Activated naive CD4-positive, alpha-beta T cell treated with anti-CD3 and anti-CD28 coated beads, Interleukin-2, amount 50 U/mL, for 24 hours (primary cell): ENCODE data around the gene CELF2.

Source experiments
- H3K27ac Mint-ChIP-seq: one replicate; pipeline ENCODE4 v1.8.0; 2021; ENCODE audit warnings: mild to moderate bottlenecking, mixed read lengths
- H3K27me3 Mint-ChIP-seq: one replicate; pipeline ENCODE4 v1.8.0; 2021; ENCODE audit warnings: mixed read lengths
- H3K36me3 Mint-ChIP-seq: one replicate; pipeline ENCODE4 v1.8.0; 2021; ENCODE audit warnings: mixed read lengths
- H3K4me1 Mint-ChIP-seq: one replicate; pipeline ENCODE4 v1.8.0; 2021; ENCODE audit warnings: mixed read lengths
- H3K4me3 Mint-ChIP-seq: one replicate; pipeline ENCODE4 v1.8.0; 2021; ENCODE audit warnings: mild to moderate bottlenecking, mixed read lengths
- H3K9me3 Mint-ChIP-seq: one replicate; pipeline ENCODE4 v1.8.0; 2021; ENCODE audit warnings: mixed read lengths

Gene CELF2

DNA sequence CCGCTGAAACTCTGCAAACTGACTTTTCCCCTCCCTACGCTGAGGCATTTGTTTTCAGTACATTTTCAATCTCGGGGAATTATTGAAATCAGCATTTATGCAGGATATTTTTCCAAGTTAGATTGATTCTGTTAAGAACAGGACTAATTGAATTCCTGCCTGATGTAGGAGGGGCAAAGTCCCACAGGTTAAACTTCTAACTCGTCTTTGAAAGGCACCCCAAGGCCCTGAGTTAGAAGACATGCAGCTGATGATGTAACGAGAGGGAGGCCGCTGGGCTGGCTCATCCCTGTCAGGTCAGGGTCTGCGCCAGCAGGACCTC lies 253.1 kb downstream of the CELF2 start:
- Mint-ChIP-seq H3K36me3 (peaks cover 19% of the 10 kb centered on the region), H3K4me1 (peaks cover 61% of the 10 kb centered on the region), H3K9me3 (no peaks in the 10 kb centered on the region), H3K4me3 (no peak overlapping the region), H3K27me3 (no peaks in the 10 kb centered on the region), H3K27ac (no peak overlapping the region)

DNA sequence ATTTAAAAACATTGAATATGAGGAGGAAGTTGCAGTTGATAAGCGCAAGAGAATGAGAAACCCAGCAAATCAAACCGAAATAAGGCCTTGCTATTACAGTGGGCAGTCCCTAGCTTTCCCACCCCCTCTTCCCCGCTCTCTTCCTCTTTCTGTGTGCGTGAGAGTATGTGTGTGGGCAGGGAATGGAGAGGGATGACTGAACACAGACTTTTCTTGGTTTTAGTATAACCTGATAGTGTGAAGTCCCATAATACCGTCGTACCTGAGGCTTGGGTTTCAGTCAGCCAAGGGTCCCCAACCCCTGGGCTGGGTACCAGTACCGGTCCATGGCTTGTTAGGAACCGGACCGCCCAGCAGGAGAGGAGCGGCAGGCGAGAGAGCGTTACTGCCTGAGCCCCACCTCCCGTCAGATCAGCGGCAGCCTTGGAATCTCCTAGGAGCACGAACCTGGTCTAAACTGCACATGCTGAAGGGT lies 255.3 kb downstream of the CELF2 start:
- Mint-ChIP-seq H3K36me3 (peaks cover 19% of the 10 kb centered on the region), H3K4me3 (no peak overlapping the region), H3K27ac (peak overlapping the region; percentile 65), H3K4me1 (peaks cover 44% of the 10 kb centered on the region), H3K9me3 (no peaks in the 10 kb centered on the region), H3K27me3 (no peaks in the 10 kb centered on the region)

DNA sequence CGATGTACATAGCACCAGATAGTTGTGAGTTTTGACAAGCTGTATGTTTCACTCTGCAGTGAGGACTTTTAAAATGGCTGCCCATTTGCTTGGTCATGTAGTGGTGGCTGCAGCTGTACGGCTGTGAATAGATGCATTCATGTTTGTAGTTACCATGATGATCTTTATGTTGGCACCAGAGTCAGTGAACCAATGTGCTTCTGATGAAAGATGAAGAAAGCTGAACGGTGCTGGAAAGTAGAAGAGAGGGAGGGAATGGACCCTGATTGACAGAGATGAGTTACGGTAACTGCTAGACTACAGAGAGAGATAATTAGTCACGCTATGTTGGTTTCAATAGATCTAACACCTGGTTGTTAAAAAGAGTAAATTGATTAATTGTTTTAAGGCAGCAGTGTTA lies 256.8 kb downstream of the CELF2 start:
- Mint-ChIP-seq H3K9me3 (no peaks in the 10 kb centered on the region), H3K27ac (peak overlapping the region; percentile 53), H3K36me3 (peaks cover 22% of the 10 kb centered on the region), H3K4me3 (no peak overlapping the region), H3K27me3 (no peaks in the 10 kb centered on the region), H3K4me1 (peaks cover 35% of the 10 kb centered on the region)

DNA sequence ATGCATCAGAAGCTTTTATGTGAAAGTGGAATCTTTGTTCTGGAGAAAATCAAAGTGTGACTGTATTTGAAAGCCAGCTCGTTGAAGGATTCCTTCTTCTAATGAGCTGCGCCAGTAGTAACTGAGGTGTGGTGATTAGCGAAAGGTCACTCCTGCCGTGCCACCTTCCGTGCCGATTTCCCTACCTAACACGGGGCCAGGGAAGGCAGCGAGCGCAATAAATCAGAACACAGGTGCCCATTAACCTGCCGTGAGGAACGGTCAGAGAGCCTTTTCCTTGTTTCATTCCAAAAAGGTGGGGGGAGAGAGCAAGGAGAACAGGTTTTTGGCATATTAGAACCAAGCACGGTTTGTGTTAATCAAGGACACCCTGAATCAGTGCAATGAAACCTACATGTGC lies 258.0 kb downstream of the CELF2 start:
- Mint-ChIP-seq H3K36me3 (peaks cover 23% of the 10 kb centered on the region), H3K9me3 (no peaks in the 10 kb centered on the region)

DNA sequence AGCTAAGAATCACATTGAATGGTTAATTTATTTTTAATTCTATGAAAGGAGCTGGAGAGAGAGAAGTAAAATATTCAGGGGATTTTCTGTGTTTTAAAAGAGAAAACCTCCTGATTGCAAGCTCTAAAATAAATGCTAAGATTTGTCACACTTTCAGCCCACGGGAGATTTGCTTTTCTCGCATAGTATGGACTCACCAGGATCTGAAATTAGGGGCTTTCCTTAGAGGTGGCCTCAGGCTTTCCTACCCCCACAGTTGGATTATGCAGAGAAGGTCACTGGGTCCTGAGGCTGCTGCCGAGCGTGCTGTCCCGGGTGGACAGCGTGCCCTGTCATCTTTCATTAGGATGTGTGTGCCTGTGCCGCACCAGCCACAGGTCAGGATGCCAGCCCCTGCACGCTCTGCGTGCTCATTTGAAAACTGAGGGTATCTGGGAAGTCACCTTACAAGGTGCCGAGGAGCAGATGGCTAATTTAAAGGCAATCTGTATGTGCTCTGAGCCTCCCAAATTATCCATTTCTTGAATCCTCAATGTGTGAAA lies 258.8 kb downstream of the CELF2 start:
- Mint-ChIP-seq H3K4me3 (no peak overlapping the region), H3K27me3 (no peaks in the 10 kb centered on the region), H3K36me3 (peaks cover 26% of the 10 kb centered on the region), H3K4me1 (peaks cover 30% of the 10 kb centered on the region), H3K9me3 (no peaks in the 10 kb centered on the region), H3K27ac (peak overlapping the region; percentile 8)

More for the DNA sequence above, 258.0 kb downstream of the CELF2 start:
- H3K4me1 Mint-ChIP-seq: peaks cover 30% of the 10 kb centered on the region
- no peak overlapping the region for H3K4me3 Mint-ChIP-seq
- H3K27me3 Mint-ChIP-seq: no peaks in the 10 kb centered on the region
- H3K27ac Mint-ChIP-seq: peak overlapping the region; percentile 74

DNA sequence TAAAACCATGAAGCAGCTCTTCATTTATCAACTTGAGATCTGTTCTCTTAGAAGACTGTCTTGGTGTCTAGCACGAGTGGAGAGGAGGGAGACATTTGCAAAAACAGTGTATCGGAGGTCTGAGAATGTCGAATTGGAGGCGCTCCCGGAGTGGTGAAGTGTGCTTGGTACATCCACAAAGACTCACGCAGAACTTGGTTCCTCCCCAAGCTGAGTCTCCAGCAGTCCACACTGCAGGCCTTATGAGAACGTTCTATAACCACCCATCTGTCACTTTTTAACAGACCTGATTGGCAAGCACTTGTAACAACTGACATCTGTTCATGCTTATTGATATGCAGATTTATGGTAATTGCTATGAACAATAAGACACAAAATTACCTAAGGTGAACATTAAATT lies 261.6 kb downstream of the CELF2 start:
- Mint-ChIP-seq H3K36me3 (peaks cover 26% of the 10 kb centered on the region), H3K4me3 (no peak overlapping the region), H3K27me3 (no peaks in the 10 kb centered on the region), H3K4me1 (peaks cover 21% of the 10 kb centered on the region), H3K9me3 (no peaks in the 10 kb centered on the region), H3K27ac (peak overlapping the region; percentile 68)

DNA sequence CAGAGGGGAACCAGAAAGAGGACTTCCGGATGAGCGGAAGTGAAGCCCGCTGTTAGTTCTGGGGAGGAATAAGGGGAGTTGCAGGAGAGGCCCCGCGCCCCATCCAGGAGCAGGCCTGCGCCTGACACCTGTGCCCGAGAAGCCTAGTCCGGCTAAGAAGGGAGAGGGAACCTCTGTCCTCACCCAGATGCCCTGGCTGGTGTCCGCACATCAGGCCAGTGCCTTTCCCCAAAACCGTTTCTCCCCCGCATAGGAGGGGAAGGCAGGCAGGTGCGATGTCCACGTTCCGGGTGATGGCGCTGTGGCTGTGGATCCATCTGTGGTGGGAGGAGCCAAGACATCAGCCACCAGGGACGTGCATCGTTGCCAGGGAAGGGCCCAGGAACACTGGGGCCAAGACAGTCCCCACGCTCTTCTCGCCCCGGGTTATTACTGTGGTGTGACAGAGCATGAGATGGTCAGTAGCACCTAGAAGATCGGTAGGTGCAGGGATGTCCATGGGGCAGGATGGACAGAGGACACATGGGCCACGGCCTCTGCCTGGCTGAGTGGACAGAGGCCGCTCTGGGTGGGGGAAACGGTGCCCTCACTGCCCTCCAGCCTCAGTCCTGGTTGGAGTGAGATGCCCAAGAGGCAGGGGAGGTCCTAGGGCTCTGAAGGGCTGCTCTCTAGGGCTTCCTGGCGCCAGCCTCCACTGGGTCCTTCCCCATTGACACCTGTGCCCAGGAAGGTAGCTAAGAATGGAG lies 262.7 kb downstream of the CELF2 start:
- Mint-ChIP-seq H3K9me3 (no peaks in the 10 kb centered on the region), H3K4me1 (peaks cover 17% of the 10 kb centered on the region), H3K4me3 (no peak overlapping the region), H3K27me3 (no peaks in the 10 kb centered on the region), H3K36me3 (peaks cover 26% of the 10 kb centered on the region), H3K27ac (no peak overlapping the region)

DNA sequence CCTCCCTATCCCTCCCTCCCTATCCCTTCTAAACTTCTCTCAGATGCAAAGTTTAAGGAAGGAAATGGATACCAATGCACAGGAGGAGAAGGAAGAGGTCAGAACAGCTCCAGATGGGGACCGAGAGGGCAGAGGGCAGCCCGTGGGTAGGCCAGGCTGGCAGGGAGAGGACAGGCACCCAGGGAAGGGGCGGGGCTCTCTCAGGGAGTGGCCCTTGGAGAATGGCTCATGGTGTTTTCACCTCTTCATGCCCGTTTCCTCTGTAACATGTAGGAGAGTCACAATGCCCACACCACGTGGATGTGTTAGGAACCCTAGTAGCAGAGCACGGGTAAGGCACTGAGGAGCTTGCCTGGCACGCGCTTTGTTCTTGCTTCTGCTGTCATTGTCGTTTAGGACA lies 264.5 kb downstream of the CELF2 start:
- H3K27me3 Mint-ChIP-seq: no peaks in the 10 kb centered on the region
- peaks cover 28% of the 10 kb centered on the region for H3K36me3 Mint-ChIP-seq
- peak overlapping the region; percentile 59 for H3K27ac Mint-ChIP-seq

DNA sequence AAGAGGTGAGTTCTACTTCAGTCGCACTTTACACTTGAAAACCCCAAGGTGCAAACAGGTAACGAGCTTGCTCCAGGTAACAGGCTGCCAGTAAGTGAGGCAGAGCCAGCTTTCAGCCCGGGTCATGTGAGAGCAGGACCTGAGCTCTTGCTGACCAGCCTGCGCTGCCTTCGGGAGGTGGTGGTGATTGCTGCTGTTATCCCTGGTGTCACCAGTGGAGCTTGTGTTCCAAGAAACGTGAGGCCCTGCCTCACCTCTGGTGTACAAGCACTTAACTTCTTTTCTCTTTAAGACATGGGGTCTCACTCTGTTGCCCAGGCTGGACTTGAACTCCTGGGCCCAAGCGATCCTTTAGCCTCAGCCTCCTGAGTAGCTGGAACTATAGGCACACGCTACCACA lies 265.0 kb downstream of the CELF2 start:
- no peak overlapping the region for H3K4me3 Mint-ChIP-seq
- peaks cover 25% of the 10 kb centered on the region for H3K36me3 Mint-ChIP-seq
- H3K27ac Mint-ChIP-seq: peak overlapping the region; percentile 59
- H3K27me3 Mint-ChIP-seq: no peaks in the 10 kb centered on the region
- H3K9me3 Mint-ChIP-seq: no peaks in the 10 kb centered on the region
- H3K4me1 Mint-ChIP-seq: peaks cover 16% of the 10 kb centered on the region

More for the DNA sequence above, 264.5 kb downstream of the CELF2 start:
- peaks cover 20% of the 10 kb centered on the region for H3K4me1 Mint-ChIP-seq
- H3K9me3 Mint-ChIP-seq: no peaks in the 10 kb centered on the region
- H3K4me3 Mint-ChIP-seq: no peak overlapping the region

DNA sequence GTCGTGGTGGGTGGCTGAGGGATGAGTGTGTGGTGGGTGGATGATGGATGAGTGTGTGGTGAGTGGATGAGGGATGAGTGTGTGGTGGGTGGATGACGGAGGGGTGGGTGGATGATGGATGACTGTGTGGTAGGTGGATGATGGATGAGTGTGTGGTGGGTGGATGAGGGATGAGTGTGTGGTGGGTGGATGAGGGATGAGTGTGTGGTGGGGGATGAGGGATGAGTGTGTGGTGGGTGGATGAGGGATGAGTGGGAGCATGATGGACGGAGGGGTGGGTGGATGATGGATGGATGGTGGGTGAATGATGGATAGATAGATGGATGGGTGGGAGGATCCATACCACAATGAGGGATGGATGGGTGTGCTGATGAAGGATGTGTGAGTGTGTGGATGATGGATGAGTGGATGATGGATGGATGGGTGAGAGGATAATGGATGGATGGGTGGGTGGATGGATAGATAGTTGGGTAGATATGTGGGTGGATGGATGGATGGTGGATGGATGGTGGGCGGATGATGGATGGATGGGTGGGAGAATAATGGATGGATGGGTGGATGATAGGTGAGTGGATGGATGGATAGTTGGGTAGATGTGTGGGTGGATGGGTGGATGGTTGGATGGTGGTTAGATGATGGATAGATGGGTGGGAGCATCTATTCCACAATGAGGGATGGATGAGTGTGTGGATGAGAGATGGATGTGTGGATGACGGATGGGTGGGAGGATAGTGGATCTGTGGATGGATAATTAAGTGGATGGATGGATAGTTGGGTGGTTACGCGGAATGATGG lies 266.8 kb downstream of the CELF2 start:
- H3K36me3 Mint-ChIP-seq: peaks cover 27% of the 10 kb centered on the region
- no peaks in the 10 kb centered on the region for H3K27me3 Mint-ChIP-seq
- H3K4me1 Mint-ChIP-seq: peaks cover 17% of the 10 kb centered on the region
- H3K4me3 Mint-ChIP-seq: no peak overlapping the region
- no peak overlapping the region for H3K27ac Mint-ChIP-seq
- H3K9me3 Mint-ChIP-seq: no peaks in the 10 kb centered on the region

DNA sequence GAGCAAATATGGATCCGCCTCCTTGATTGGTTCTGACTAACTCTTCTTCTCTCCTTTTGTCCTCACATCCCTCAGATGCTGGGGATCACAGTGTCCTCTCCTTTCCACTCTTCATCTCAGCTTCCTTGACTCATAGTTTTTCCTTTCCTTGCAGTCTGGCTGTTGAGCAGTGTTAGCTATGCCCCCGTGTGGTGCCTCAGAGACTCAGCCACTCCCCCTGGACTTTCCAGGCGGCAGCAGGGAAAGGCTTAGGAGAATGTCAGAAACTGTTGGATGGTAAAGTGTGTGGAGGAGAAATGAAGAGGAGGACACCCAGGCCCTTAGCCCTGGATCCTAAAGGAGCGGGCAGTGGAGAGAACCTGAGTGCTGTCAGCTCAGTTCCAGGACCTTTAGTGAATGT lies 267.5 kb downstream of the CELF2 start:
- peaks cover 14% of the 10 kb centered on the region for H3K4me1 Mint-ChIP-seq
- no peak overlapping the region for H3K27ac Mint-ChIP-seq
- H3K4me3 Mint-ChIP-seq: no peak overlapping the region
- H3K9me3 Mint-ChIP-seq: no peaks in the 10 kb centered on the region
- H3K36me3 Mint-ChIP-seq: peaks cover 28% of the 10 kb centered on the region
- H3K27me3 Mint-ChIP-seq: no peaks in the 10 kb centered on the region

DNA sequence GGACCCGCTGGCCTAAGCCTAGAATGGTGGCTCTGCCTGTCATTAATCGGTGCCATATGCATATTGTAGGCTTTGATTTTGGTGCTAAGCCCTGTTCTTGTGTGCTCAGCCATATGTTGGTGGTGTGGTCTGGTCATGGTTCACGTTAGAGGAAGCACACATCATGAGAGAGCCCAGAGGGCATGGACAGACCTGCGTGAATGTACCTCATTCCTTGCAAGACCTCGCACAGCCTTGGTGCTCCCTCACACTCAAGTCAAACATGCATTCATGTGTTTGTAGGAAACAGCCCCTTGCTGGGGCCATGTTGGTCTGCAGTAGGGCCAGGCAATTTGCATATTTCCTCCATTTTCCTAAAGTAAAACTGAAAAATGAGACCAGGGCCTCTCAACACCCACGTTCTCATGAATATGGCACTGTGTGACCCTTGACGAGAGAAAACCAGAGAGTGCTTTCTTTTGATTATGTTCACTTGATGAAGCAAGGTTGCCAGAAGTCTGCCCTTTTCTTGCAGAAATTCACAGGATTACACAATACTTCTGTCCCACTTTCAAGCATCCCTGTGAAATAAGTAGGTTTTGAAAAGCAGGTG lies 268.7 kb downstream of the CELF2 start:
- Mint-ChIP-seq H3K27me3 (no peaks in the 10 kb centered on the region), H3K9me3 (no peaks in the 10 kb centered on the region), H3K27ac (no peak overlapping the region), H3K4me3 (no peak overlapping the region), H3K36me3 (peaks cover 18% of the 10 kb centered on the region), H3K4me1 (peaks cover 10% of the 10 kb centered on the region)

DNA sequence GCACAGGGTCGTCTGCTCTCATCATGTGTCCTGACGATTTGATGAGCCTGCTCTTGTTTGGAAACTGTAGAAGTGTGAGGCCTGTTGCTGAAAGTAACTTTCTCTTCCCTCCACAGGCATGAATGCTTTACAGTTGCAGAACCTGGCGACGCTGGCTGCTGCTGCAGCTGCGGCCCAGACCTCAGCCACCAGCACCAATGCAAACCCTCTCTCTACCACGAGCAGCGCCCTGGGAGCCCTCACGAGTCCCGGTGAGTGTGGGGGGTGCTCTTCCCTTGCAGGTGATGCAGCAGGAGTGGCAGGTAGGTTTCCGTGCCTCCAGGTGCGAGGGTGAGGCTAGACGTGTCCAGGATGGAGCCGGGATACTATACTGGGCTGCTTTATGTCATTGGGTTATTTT lies 270.6 kb downstream of the CELF2 start:
- Mint-ChIP-seq H3K27ac (no peak overlapping the region), H3K36me3 (peaks cover 24% of the 10 kb centered on the region), H3K9me3 (no peaks in the 10 kb centered on the region), H3K4me3 (no peak overlapping the region), H3K4me1 (peaks cover 16% of the 10 kb centered on the region), H3K27me3 (no peaks in the 10 kb centered on the region)

DNA sequence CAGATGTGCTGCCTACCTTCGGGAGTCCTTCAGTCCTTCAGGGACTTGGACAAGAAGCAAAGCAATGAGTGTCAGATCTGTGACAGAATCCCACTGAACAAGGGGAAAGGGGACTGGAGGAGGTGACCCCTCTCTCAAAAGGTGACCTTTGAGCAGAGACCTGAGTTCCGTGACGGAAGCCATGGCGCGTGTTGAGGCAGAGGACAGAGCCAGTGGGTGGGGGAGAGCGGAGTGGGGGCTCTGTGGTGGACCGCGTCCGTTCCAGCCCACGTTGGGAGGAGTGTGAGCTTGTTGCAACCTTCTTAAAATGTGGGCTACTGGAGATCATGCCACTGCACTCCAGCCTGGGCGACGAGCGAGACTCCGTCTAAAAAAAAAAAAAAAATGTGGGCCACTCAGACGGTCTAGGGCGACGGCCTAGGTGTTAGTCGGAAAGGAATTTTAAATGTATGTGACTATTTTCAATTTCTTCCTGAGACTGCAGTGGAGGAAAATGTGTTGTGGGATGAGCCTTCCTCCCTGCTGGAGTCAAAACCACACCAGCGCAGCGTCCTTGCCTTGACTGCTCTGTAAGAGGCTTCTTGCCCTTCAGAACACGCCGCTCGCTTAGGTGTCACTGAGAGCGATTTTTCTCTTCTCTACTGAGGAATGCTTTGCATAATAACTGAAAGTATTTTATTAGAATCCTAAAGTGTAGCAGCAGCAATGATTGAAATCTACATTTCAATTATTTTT lies 272.7 kb downstream of the CELF2 start:
- Mint-ChIP-seq H3K4me1 (peaks cover 16% of the 10 kb centered on the region), H3K9me3 (no peaks in the 10 kb centered on the region), H3K36me3 (peaks cover 26% of the 10 kb centered on the region), H3K4me3 (no peak overlapping the region), H3K27me3 (no peaks in the 10 kb centered on the region), H3K27ac (peak overlapping the region; percentile 69)

DNA sequence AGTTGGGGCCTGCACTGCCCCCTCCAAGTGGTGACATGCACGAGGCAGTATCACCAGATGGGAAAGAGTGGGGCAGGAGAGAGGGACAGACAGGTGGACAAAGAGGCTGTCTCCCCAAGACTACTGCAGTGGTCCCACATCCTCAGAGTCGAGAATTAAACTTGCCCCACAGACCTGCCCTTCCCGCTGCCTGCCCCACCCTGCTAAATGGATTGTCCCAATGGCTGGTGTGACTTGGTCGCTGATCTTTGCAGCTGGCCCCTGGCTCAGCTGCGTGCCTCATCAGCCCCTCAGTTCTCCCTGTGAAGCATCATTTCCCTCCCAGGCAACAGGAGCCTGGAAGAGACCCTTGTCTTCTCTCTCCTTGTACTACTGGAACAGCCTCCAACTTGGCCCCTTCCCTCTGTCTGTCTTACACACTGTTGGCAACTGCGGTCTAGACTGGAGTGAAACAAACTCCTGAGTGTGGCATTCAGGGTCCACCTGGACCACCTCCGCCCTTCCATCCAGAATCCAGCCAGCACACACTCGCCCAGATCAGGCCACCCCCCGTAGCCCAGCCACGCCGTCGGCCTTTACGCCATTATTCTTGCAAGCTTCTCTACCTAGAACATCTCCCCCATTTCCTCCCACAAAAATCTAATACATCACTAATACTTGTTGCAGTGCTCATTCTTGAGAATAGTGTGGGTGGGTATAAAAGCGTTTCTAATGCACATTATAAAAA lies 275.1 kb downstream of the CELF2 start:
- Mint-ChIP-seq H3K4me1 (peaks cover 22% of the 10 kb centered on the region), H3K27ac (peak overlapping the region; percentile 89), H3K36me3 (peaks cover 32% of the 10 kb centered on the region), H3K9me3 (no peaks in the 10 kb centered on the region), H3K27me3 (no peaks in the 10 kb centered on the region), H3K4me3 (no peak overlapping the region)
